Measurements from ENCODE around the gene EFNA1.

The EFNA1 gene

GRCh38 chr1:155139895-155140629 is 12.4 kb downstream of the EFNA1 start, which contains the start of gene DPM3:
Gene DPM3 (minus strand): TSS chr1:155140531. CDS start chr1:155140240, 291 bp downstream.
- Histone ChIP-seq H3K79me2 (ENCODE audit: insufficient read depth, low read length) (peaks cover 37% of the 10 kb centered on the region), H3K4me3 (ENCODE audit: low read depth in 1 of 2, low read length in 2 of 2) (peak within 1 kb of the TSS; percentile 88 to 93), H3K27me3 (ENCODE audit: insufficient read depth, low read length, poor library complexity) (no peaks in the 10 kb centered on the region), H3K4me2 (ENCODE audit: insufficient read depth, low read length) (peak within 1 kb of the TSS; percentile 88), H3K9me3 (ENCODE audit: insufficient read depth, low read length, severe bottlenecking) (no peaks in the 10 kb centered on the region), H3K9ac (ENCODE audit: low read depth, low read length) (peak within 1 kb of the TSS; percentile 89), H4K20me1 (ENCODE audit: insufficient read depth, low read length) (peaks cover 11% of the 10 kb centered on the region; the same call in 1 of the 2 replicates), H2AFZ (ENCODE audit: low read depth, low read length) (peak within 1 kb of the TSS; percentile 93), H3K4me1 (ENCODE audit: insufficient read depth, low read length) (peaks cover 46% of the 10 kb centered on the region), H3K36me3 (ENCODE audit: insufficient read depth, low read length) (peaks cover 19% of the 10 kb centered on the region), H3K27ac (ENCODE audit: low read length) (peak within 1 kb of the TSS; percentile 86)
- ATAC-seq (ENCODE audit: insufficient read depth, low read depth) = peak; percentile 81
- TF ChIP-seq, protein P1, sequence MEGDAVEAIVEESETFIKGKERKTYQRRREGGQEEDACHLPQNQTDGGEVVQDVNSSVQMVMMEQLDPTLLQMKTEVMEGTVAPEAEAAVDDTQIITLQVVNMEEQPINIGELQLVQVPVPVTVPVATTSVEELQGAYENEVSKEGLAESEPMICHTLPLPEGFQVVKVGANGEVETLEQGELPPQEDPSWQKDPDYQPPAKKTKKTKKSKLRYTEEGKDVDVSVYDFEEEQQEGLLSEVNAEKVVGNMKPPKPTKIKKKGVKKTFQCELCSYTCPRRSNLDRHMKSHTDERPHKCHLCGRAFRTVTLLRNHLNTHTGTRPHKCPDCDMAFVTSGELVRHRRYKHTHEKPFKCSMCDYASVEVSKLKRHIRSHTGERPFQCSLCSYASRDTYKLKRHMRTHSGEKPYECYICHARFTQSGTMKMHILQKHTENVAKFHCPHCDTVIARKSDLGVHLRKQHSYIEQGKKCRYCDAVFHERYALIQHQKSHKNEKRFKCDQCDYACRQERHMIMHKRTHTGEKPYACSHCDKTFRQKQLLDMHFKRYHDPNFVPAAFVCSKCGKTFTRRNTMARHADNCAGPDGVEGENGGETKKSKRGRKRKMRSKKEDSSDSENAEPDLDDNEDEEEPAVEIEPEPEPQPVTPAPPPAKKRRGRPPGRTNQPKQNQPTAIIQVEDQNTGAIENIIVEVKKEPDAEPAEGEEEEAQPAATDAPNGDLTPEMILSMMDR (IDR thresholded peaks at IDR 0.05; ENCODE audit: borderline replicate concordance, extremely low read depth, low read length, poor library complexity, severe bottlenecking) = no peak
- TF ChIP-seq EZH2 (IDR thresholded peaks at IDR 0.05; ENCODE audit: borderline replicate concordance, low read depth, low read length, severe bottlenecking) = no peak
- peak; percentile 89 for DNase-seq

- peaks cover 11% of the 10 kb centered on the region; the same call in 1 of the 2 replicates for H4K20me1 ChIP-seq (ENCODE audit: insufficient read depth, low read length)
- peaks cover 42% of the 10 kb centered on the region for H3K4me1 ChIP-seq (ENCODE audit: insufficient read depth, low read length)
- H2AFZ ChIP-seq (ENCODE audit: low read depth, low read length) = peak overlapping the region; percentile 93
- H3K9me3 ChIP-seq (ENCODE audit: insufficient read depth, low read length, severe bottlenecking) = no peaks in the 10 kb centered on the region
- H3K4me2 ChIP-seq (ENCODE audit: insufficient read depth, low read length) = peak overlapping the region; percentile 88
- ATAC-seq (ENCODE audit: insufficient read depth, low read depth) (no peak), DNase-seq (no peak)
- peaks cover 19% of the 10 kb centered on the region for H3K36me3 ChIP-seq (ENCODE audit: insufficient read depth, low read length)
- H3K4me3 ChIP-seq (ENCODE audit: low read depth in 1 of 2, low read length in 2 of 2) = peak overlapping the region; percentile 88 to 93
- peak overlapping the region; percentile 89 for H3K9ac ChIP-seq (ENCODE audit: low read depth, low read length)
- no peaks in the 10 kb centered on the region for H3K27me3 ChIP-seq (ENCODE audit: insufficient read depth, low read length, poor library complexity)
- peaks cover 35% of the 10 kb centered on the region for H3K79me2 ChIP-seq (ENCODE audit: insufficient read depth, low read length)
- TF ChIP-seq, protein P1 (IDR thresholded peaks at IDR 0.05; ENCODE audit: borderline replicate concordance, extremely low read depth, low read length, poor library complexity, severe bottlenecking) = no peak
- TF ChIP-seq EZH2 (IDR thresholded peaks at IDR 0.05; ENCODE audit: borderline replicate concordance, low read depth, low read length, severe bottlenecking) = no peak
- H3K27ac ChIP-seq (ENCODE audit: low read length) = peak overlapping the region; percentile 86
These were observed 12.9 kb downstream of the EFNA1 start for GRCh38 chr1:155140630-155140953.

DNA sequence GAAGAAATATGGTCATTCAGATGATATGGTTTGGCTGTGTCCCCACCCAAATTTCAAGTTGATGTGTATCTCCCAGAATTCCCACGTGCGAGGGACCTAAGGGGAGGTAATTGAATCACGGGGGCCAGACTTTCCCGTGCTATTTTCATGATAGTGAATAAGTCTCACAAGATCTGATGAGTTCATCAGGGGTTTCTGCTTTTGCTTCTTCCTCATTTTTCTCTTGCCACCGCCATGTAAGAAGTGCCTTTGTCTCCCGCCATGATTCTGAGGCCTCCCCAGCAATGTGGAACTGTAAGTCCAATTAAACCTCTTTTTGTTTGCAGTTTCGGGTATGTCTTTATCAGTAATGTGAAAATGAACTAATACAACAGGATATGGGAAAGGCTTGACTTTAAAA is 14.1 kb downstream of the EFNA1 start:
- H2AFZ ChIP-seq (ENCODE audit: low read depth, low read length) = no peak overlapping the region
- H4K20me1 ChIP-seq (ENCODE audit: insufficient read depth, low read length) = peaks cover 11% of the 10 kb centered on the region; the same call in 1 of the 2 replicates
- H3K9me3 ChIP-seq (ENCODE audit: insufficient read depth, low read length, severe bottlenecking) = no peaks in the 10 kb centered on the region

More for the DNA sequence above, 14.1 kb downstream of the EFNA1 start:
- TF ChIP-seq, protein P1 (IDR thresholded peaks at IDR 0.05; ENCODE audit: borderline replicate concordance, extremely low read depth, low read length, poor library complexity, severe bottlenecking) = no peak
- TF ChIP-seq EZH2 (IDR thresholded peaks at IDR 0.05; ENCODE audit: borderline replicate concordance, low read depth, low read length, severe bottlenecking) = no peak
- no peak overlapping the region for H3K9ac ChIP-seq (ENCODE audit: low read depth, low read length)
- H3K4me1 ChIP-seq (ENCODE audit: insufficient read depth, low read length) = peaks cover 37% of the 10 kb centered on the region
- no peak overlapping the region for H3K4me2 ChIP-seq (ENCODE audit: insufficient read depth, low read length)
- no peak overlapping the region for H3K27ac ChIP-seq (ENCODE audit: low read length)
- H3K4me3 ChIP-seq (ENCODE audit: low read depth in 1 of 2, low read length in 2 of 2) = no peak overlapping the region
- no peak for ATAC-seq (ENCODE audit: insufficient read depth, low read depth)
- H3K79me2 ChIP-seq (ENCODE audit: insufficient read depth, low read length) = peaks cover 30% of the 10 kb centered on the region
- no peak for DNase-seq
- H3K36me3 ChIP-seq (ENCODE audit: insufficient read depth, low read length) = peaks cover 19% of the 10 kb centered on the region
- peaks cover 4% of the 10 kb centered on the region for H3K27me3 ChIP-seq (ENCODE audit: insufficient read depth, low read length, poor library complexity)

All from DND-41 (cell line).